K562 (cell line): ENCODE measurements around the gene CRADD. TPM values are rescaled to one million over a fixed set of nuclear protein-coding genes. Genes with fewer than 3 reads are reported as not detected.

Experiments
- ARID1B ChIP-seq: fragments of 450-650 bp; IDR thresholded peaks from 2 replicates; pipeline ENCODE4 v1.6.1; 2016; ENCODE audit warnings: antibody characterized with exemption, mild to moderate bottlenecking, inconsistent platforms
- CREB3 ChIP-seq: fragments of 450-650 bp; conservative IDR thresholded peaks from 2 replicates; pipeline ENCODE4 v1.6.1; 2016; ENCODE audit warnings: missing genetic modification characterization, low read depth, mild to moderate bottlenecking, missing compliant biosample characterization, moderate library complexity
- JUND ChIP-seq, 2 experiments: IDR thresholded peaks; 2 replicates in 1 of 2; 3 replicates in 1 of 2; pipeline ENCODE4 v1.6.1; 2011; ENCODE audit warnings: borderline replicate concordance in 2 of 2, low read depth in 2 of 2, low read length in 2 of 2, improper control_type of control experiment in 1 of 2, missing biosample characterization in 1 of 2, missing genetic modification characterization in 1 of 2, missing genetic modification reagents in 1 of 2
- L3MBTL2 ChIP-seq: fragments of 450-650 bp; IDR thresholded peaks from 2 replicates; pipeline ENCODE4 v1.6.1; 2016; ENCODE audit warnings: mild to moderate bottlenecking, moderate library complexity
- MAFF ChIP-seq: IDR thresholded peaks from 2 replicates; pipeline ENCODE4 v1.6.1; 2012; ENCODE audit warnings: low read length, improper control_type of control experiment
- MAFG ChIP-seq: fragments of 450-650 bp; conservative IDR thresholded peaks from 2 replicates; pipeline ENCODE4 v1.6.1; 2016; ENCODE audit warnings: missing genetic modification characterization, missing compliant biosample characterization
- NFE2 ChIP-seq: IDR thresholded peaks from 2 replicates; pipeline ENCODE4 v1.6.1; 2014; ENCODE audit warnings: antibody characterized with exemption, low read depth
- PTTG1 ChIP-seq: fragments of 450-650 bp; IDR thresholded peaks from 2 replicates; pipeline ENCODE4 v1.6.1; 2016; ENCODE audit warnings: low read depth, mild to moderate bottlenecking, missing genetic modification characterization, missing compliant biosample characterization
- polyA plus RNA-seq, 8 experiments: library from polyadenylated mRNA; depleted of rRNA in 4 of 8; stranded (reverse) in 5 of 8; unstranded in 3 of 8; fragments of >200 nt; fragmentation: Nextera tagmentation in 2 of 8; fragmentation: Illumina TruSeq in 1 of 8; extraction: Ambion mirVana in 2 of 8; extraction: Trizol in 1 of 8; gene quantifications; 2 replicates each; pipeline versions ENCODE4 v1.2.1 to v1.2.3, GENCODE V29; 2011 to 2014; ENCODE audit warnings: inconsistent platforms in 1 of 8, missing spikeins in 1 of 8
- total RNA-seq, 7 experiments: library from RNA; depleted of rRNA in 6 of 7; stranded (reverse); fragments of >200 nt in 6 of 7; fragmentation: Illumina TruSeq in 2 of 7; extraction: Trizol in 2 of 7; gene quantifications; 2 replicates each; pipeline versions ENCODE4 v1.2.1 to v1.2.3, GENCODE V29; 2011 to 2021; ENCODE audit warnings: low replicate concordance in 1 of 7
- TF ChIP-seq, protein P1 (sequence below): fragments of 450-650 bp; IDR thresholded peaks from 2 replicates; pipeline ENCODE4 v1.6.1; 2017; ENCODE audit warnings: antibody characterized with exemption, mild to moderate bottlenecking

Gene CRADD
- total and polyA plus RNA-seq, 9 of the 15 experiments (the other 6 are each of a cell fraction or from before 2014, with no cell fraction given) = 20.5 to 41.1 (median 25.9) TPM

DNA sequence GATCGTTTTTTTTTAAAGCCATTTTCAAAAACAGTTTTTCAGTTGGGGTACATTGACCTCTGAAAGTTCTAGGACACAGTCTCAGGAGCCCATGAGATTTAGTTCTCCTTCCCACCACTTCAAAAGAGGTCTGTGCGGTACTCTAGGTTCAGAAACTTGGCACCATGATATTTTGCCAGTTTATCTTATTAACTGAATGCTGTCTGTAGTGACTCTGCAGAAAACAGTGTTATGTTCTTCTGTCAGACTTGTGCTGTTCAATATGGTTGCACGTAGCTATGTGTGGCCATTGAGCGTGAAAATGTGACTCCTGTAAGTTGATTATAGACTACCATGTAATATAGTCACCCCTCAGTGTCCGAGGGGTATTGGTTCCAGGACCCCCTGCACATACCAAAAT lies 35.9 kb downstream of the CRADD start (continued):
- TF ChIP-seq, protein P1, sequence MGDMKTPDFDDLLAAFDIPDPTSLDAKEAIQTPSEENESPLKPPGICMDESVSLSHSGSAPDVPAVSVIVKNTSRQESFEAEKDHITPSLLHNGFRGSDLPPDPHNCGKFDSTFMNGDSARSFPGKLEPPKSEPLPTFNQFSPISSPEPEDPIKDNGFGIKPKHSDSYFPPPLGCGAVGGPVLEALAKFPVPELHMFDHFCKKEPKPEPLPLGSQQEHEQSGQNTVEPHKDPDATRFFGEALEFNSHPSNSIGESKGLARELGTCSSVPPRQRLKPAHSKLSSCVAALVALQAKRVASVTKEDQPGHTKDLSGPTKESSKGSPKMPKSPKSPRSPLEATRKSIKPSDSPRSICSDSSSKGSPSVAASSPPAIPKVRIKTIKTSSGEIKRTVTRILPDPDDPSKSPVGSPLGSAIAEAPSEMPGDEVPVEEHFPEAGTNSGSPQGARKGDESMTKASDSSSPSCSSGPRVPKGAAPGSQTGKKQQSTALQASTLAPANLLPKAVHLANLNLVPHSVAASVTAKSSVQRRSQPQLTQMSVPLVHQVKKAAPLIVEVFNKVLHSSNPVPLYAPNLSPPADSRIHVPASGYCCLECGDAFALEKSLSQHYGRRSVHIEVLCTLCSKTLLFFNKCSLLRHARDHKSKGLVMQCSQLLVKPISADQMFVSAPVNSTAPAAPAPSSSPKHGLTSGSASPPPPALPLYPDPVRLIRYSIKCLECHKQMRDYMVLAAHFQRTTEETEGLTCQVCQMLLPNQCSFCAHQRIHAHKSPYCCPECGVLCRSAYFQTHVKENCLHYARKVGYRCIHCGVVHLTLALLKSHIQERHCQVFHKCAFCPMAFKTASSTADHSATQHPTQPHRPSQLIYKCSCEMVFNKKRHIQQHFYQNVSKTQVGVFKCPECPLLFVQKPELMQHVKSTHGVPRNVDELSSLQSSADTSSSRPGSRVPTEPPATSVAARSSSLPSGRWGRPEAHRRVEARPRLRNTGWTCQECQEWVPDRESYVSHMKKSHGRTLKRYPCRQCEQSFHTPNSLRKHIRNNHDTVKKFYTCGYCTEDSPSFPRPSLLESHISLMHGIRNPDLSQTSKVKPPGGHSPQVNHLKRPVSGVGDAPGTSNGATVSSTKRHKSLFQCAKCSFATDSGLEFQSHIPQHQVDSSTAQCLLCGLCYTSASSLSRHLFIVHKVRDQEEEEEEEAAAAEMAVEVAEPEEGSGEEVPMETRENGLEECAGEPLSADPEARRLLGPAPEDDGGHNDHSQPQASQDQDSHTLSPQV = peak; percentile 81
- TF ChIP-seq ARID1B = peak; percentile 26; the same call in 1 of the 2 replicates
- TF ChIP-seq JUND (IDR thresholded peaks at IDR 0.05; ENCODE audit: borderline replicate concordance, low read depth, low read length) = no peak
- 0 out of 3 replicates have a peak, but pooled peaks have one; percentile 24 for TF ChIP-seq JUND (tag; IDR thresholded peaks at IDR 0.05; ENCODE audit: borderline replicate concordance, low read depth, low read length)
- 0 out of 2 replicates have a peak, but pooled peaks have one; percentile 33 for TF ChIP-seq CREB3 (tag)
- 0 out of 2 replicates have a peak, but pooled peaks have one; percentile 23 for TF ChIP-seq L3MBTL2
- TF ChIP-seq NFE2 = peak; percentile 85
- peak; percentile 43; the same call in 1 of the 2 replicates for TF ChIP-seq MAFF
- TF ChIP-seq PTTG1 = no peak
- TF ChIP-seq MAFG = peak; percentile 67
